Naive thymus-derived CD8-positive, alpha-beta T cell (primary cell): ENCODE results near the gene PARD3. TPM values are rescaled to one million over a fixed set of nuclear protein-coding genes. Genes with fewer than 3 reads are reported as not detected.

Experiments used
- ATAC-seq, 2 donors: fragments of 150-1000 bp; cut with Tn5 transposase in 1 of 2; sonication (Bioruptor Pico), chemical (Tn5 transposase) in 1 of 2; 1 replicate in 1 of 2; 2 replicates in 1 of 2; pipeline ENCODE4 v1.10.0; 2021; ENCODE audit warnings: mild to moderate bottlenecking in 2 of 2, moderate library complexity in 2 of 2
- POLR2A ChIA-PET: fragments of 350-600 bp; sonication (Branson Sonifier 250); formaldehyde crosslinking; loops from one replicate; lab custom pipeline; 2021; ENCODE audit warnings: antibody characterized with exemption; lab: Charles Lee
- DNase-seq, 10 donors: peaks; one replicate each; pipeline versions ENCODE4 v3.0.0 to v3.0.0-alpha.2; 2020 to 2022
- H3K27ac Mint-ChIP-seq, 10 donors: one replicate each; pipeline ENCODE4 v1.8.0; 2020 to 2022; ENCODE audit warnings: mild to moderate bottlenecking in 10 of 10, mixed read lengths in 10 of 10, moderate library complexity in 4 of 10, inconsistent platforms in 1 of 10
- H3K27me3 Mint-ChIP-seq, 5 donors: one replicate each; pipeline ENCODE4 v1.8.0; 2021 to 2022; ENCODE audit warnings: mixed read lengths in 5 of 5
- H3K36me3 Mint-ChIP-seq, 3 donors: one replicate each; pipeline ENCODE4 v1.8.0; 2020 to 2022; ENCODE audit warnings: mixed read lengths in 3 of 3, mild to moderate bottlenecking in 2 of 3, inconsistent platforms in 1 of 3
- H3K4me1 Mint-ChIP-seq, 4 donors: one replicate each; pipeline ENCODE4 v1.8.0; 2021 to 2022; ENCODE audit warnings: mixed read lengths in 4 of 4
- H3K4me3 Mint-ChIP-seq, 10 donors: one replicate each; pipeline ENCODE4 v1.8.0; 2020 to 2022; ENCODE audit warnings: mild to moderate bottlenecking in 10 of 10, mixed read lengths in 10 of 10, moderate library complexity in 6 of 10, inconsistent platforms in 1 of 10
- H3K9me3 Mint-ChIP-seq, 9 donors: one replicate each; pipeline ENCODE4 v1.8.0; 2020 to 2022; ENCODE audit warnings: mixed read lengths in 9 of 9, mild to moderate bottlenecking in 3 of 9, inconsistent platforms in 1 of 9, moderate library complexity in 1 of 9
- polyA plus RNA-seq, 3 donors: library from polyadenylated mRNA; unstranded; fragments of 300-500 nt; fragmentation: Illumina TruSeq; gene quantifications; one replicate each; pipeline ENCODE4 v1.2.3, GENCODE V29; 2021
- total RNA-seq, 8 experiments: library from RNA in 2 of 8; stranded (reverse) in 2 of 8; gene quantifications; one replicate each; pipeline ENCODE4 v1.2.3 and lab custom pipeline; 2021 to 2026

PARD3 gene
- total and polyA plus RNA-seq, 5 experiments from 2014 or later: 0.10 to 0.51 (median 0.18) TPM

GRCh38 chr10:34147641-34148304 lies 667.3 kb downstream of the PARD3 start:
- Mint-ChIP-seq H3K27me3 (no peaks in the 10 kb centered on the region), H3K9me3 (no peaks in the 10 kb centered on the region), H3K36me3 (no peaks in the 10 kb centered on the region), H3K27ac (no peak overlapping the region), H3K4me1 (no peaks in the 10 kb centered on the region), H3K4me3 (no peak overlapping the region)
- POLR2A ChIA-PET: no interaction called here
- DNase-seq (no peak), ATAC-seq (no peak)

GRCh38 chr10:34145715-34146114 lies 669.4 kb downstream of the PARD3 start:
- POLR2A ChIA-PET: no interaction called here
- DNase-seq (no peak), ATAC-seq (no peak)
- Mint-ChIP-seq H3K4me1 (no peaks in the 10 kb centered on the region), H3K27me3 (no peaks in the 10 kb centered on the region), H3K9me3 (no peaks in the 10 kb centered on the region), H3K36me3 (no peaks in the 10 kb centered on the region), H3K4me3 (no peak overlapping the region), H3K27ac (no peak overlapping the region)

DNA sequence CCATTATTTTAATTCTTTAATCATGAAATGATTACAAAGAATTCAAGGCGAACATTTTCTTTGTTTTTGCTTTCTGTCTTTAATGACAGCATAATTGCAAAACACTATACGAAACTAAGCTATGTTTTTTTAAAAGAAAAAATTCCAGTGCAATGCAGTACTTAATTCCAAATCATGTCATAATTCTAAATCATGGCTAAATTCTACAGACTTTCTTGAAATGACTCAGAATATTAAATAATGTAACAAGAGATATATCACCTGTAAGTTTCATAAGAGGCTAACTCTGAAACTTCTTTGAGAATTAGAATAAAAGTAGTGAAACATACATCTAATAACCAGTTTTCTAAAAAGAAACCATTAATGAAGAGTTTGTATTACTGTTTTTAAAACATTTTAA lies 671.6 kb downstream of the PARD3 start:
- Mint-ChIP-seq H3K36me3 (no peaks in the 10 kb centered on the region), H3K9me3 (no peaks in the 10 kb centered on the region), H3K27me3 (no peaks in the 10 kb centered on the region), H3K27ac (no peak overlapping the region), H3K4me1 (no peaks in the 10 kb centered on the region), H3K4me3 (no peak overlapping the region)
- ATAC-seq (no peak), DNase-seq (no peak)
- POLR2A ChIA-PET: no interaction called here

GRCh38 chr10:34141032-34141680 lies 673.9 kb downstream of the PARD3 start:
- H3K4me3 Mint-ChIP-seq: no peak overlapping the region
- no peaks in the 10 kb centered on the region for H3K9me3 Mint-ChIP-seq
- no peak overlapping the region for H3K27ac Mint-ChIP-seq
- no peak for ATAC-seq
- no peaks in the 10 kb centered on the region for H3K36me3 Mint-ChIP-seq
- H3K27me3 Mint-ChIP-seq: peaks cover 0 to 2% (median 0%) of the 10 kb centered on the region in 5 donors
- no peak for DNase-seq
- no peaks in the 10 kb centered on the region for H3K4me1 Mint-ChIP-seq
- POLR2A ChIA-PET: no interaction called here

GRCh38 chr10:34139559-34139958 lies 675.5 kb downstream of the PARD3 start:
- POLR2A ChIA-PET: no interaction called here
- no peak for DNase-seq
- no peaks in the 10 kb centered on the region for H3K36me3 Mint-ChIP-seq
- H3K4me3 Mint-ChIP-seq: no peak overlapping the region
- ATAC-seq: no peak
- H3K27me3 Mint-ChIP-seq: peaks cover 0 to 2% (median 0%) of the 10 kb centered on the region in 5 donors
- H3K9me3 Mint-ChIP-seq: no peaks in the 10 kb centered on the region
- H3K4me1 Mint-ChIP-seq: peaks cover 0 to 2% (median 0%) of the 10 kb centered on the region in 4 donors
- H3K27ac Mint-ChIP-seq: no peak overlapping the region

- Mint-ChIP-seq H3K27ac (no peak overlapping the region), H3K36me3 (no peaks in the 10 kb centered on the region), H3K4me1 (peaks cover 0 to 2% (median 0%) of the 10 kb centered on the region in 4 donors), H3K4me3 (no peak overlapping the region), H3K9me3 (no peaks in the 10 kb centered on the region), H3K27me3 (peaks cover 0 to 2% (median under 1%) of the 10 kb centered on the region in 5 donors)
- DNase-seq (no peak), ATAC-seq (no peak)
- POLR2A ChIA-PET: no interaction called here
Measured at GRCh38 chr10:34137955-34138354, 677.1 kb downstream of the PARD3 start.

DNA sequence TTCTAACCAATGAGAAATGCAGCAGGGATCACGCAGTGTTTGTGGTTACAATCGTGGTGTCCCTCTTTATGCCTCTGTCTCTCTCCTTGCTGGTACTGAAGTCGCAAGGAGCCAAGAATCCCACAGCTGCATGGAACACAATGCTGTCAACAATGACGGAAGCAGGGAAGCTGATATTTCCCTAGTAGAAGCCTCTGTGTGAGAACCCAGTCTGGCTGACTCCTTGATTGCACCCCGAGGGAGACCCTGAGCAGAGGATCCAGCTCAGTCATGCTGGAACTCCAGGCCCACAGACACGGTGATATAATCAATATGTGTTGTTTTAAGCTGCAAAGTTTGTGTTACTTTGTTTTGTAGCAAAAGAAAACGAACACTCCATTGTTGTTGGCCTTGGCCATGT lies 677.9 kb downstream of the PARD3 start:
- Mint-ChIP-seq H3K36me3 (no peaks in the 10 kb centered on the region), H3K27ac (no peak overlapping the region), H3K4me1 (peaks cover 0 to 2% (median 0%) of the 10 kb centered on the region in 4 donors), H3K27me3 (peaks cover 0 to 4% (median 1%) of the 10 kb centered on the region in 5 donors), H3K4me3 (no peak overlapping the region), H3K9me3 (no peaks in the 10 kb centered on the region)
- ATAC-seq (no peak), DNase-seq (no peak)
- POLR2A ChIA-PET: no interaction called here

GRCh38 chr10:34135515-34135914 lies 679.6 kb downstream of the PARD3 start:
- peaks cover 0 to 4% (median 2%) of the 10 kb centered on the region in 5 donors for H3K27me3 Mint-ChIP-seq
- ATAC-seq (no peak), DNase-seq (no peak)
- H3K4me1 Mint-ChIP-seq: peaks cover 0 to 2% (median 0%) of the 10 kb centered on the region in 4 donors
- H3K36me3 Mint-ChIP-seq: no peaks in the 10 kb centered on the region
- POLR2A ChIA-PET: no interaction called here
- H3K27ac Mint-ChIP-seq: no peak overlapping the region
- no peak overlapping the region for H3K4me3 Mint-ChIP-seq
- peaks cover 0 to 1% (median 0%) of the 10 kb centered on the region in 9 donors for H3K9me3 Mint-ChIP-seq

DNA sequence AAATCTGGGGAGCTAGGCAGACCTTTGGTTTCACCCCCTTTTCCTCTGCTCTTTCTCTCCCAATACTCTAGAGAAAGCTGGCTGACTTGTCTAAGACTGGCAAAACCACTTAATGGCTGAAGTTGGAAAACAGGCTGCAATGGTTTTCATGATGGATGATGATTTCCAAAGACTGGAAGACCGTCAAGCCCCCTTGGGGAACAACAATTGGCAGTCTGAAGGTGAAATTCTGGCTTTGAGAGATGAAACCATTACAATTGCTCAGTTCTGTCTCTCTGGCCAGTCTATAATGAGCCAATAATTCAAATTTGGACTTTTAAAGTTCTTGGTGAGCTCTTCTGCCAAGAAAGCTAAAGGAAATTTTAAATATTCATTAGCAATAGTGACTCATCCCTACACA lies 680.5 kb downstream of the PARD3 start:
- POLR2A ChIA-PET: no interaction called here
- Mint-ChIP-seq H3K4me1 (peaks cover 0 to 2% (median 0%) of the 10 kb centered on the region in 4 donors), H3K9me3 (peaks cover 0 to 10% (median 0%) of the 10 kb centered on the region in 9 donors), H3K27ac (no peak overlapping the region), H3K27me3 (peaks cover 0 to 10% (median 2%) of the 10 kb centered on the region in 5 donors), H3K36me3 (no peaks in the 10 kb centered on the region), H3K4me3 (no peak overlapping the region)
- DNase-seq: no peak
- ATAC-seq: no peak

DNA sequence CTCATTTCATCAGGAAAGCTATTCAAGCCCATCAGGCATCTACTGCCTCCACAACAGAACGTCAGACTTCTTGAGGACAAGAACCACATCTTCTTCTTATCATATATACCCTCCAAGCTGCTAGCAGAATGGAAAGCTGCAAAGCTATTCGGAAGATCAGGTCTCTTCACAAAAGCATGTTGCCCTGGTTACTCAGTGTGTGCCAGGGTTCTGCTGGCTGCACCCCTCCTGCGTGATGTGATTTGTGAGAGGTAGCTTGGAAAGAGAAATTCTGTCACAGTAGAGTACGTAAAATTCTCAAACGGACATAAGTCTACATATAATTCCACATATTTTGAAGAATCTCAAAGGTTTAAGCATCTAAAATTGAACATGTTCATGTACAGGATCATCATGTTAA lies 681.7 kb downstream of the PARD3 start:
- no peak for ATAC-seq
- Mint-ChIP-seq H3K36me3 (no peaks in the 10 kb centered on the region), H3K27me3 (peaks cover 0 to 10% (median 2%) of the 10 kb centered on the region in 5 donors), H3K4me3 (no peak overlapping the region), H3K9me3 (peaks cover 0 to 12% (median 0%) of the 10 kb centered on the region in 9 donors), H3K4me1 (peaks cover 0 to 2% (median 0%) of the 10 kb centered on the region in 4 donors), H3K27ac (no peak overlapping the region)
- POLR2A ChIA-PET: no interaction called here
- no peak for DNase-seq

DNA sequence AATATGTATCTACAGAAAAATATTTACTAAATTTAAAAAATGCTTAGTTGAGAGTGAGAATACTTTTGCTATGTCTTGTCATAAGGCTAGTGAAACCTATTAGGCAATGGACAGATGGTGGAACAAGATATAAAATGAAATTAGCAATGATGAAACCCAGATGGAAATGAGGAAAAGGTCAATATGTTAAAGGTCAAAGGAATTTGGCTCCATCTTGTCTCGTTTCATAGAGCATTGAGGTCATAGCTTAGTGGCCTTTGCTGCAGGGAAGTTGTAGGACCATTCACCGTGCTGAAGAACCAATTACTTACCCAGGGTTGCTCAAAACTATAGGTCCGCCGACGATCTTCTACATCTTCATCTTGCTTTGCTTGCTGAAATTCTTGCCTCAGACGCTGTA lies 683.9 kb downstream of the PARD3 start:
- Mint-ChIP-seq H3K27ac (no peak overlapping the region), H3K9me3 (peaks cover 0 to 12% (median 0%) of the 10 kb centered on the region in 9 donors), H3K4me3 (no peak overlapping the region), H3K36me3 (no peaks in the 10 kb centered on the region), H3K4me1 (peaks cover 0 to 2% (median 0%) of the 10 kb centered on the region in 4 donors), H3K27me3 (peaks cover 0 to 10% (median 0%) of the 10 kb centered on the region in 5 donors)
- POLR2A ChIA-PET: no interaction called here
- ATAC-seq (no peak), DNase-seq (no peak)

DNA sequence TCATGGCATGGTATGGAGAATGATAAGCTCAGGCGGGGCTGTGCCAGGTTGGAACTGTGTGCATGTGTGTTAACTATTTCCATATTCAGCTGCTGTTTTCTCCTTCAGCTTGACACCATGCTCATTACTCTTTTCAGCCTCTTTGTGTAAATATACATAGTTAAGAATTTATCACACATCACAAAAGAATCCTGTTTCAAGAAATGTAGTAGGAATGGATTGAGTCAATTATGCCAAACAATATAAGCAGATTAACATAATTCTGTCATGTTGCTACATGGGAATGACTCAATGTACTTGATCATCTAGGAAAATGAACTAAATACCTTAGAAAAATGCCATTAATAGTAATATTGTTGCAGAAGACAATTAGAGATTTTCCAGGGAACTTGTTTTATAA lies 687.4 kb downstream of the PARD3 start:
- POLR2A ChIA-PET: no interaction called here
- Mint-ChIP-seq H3K27ac (no peak overlapping the region), H3K4me3 (no peak overlapping the region), H3K4me1 (peaks cover 1 to 5% (median 3%) of the 10 kb centered on the region in 4 donors), H3K27me3 (peaks cover 0 to 10% (median 0%) of the 10 kb centered on the region in 5 donors), H3K9me3 (peaks cover 0 to 12% (median 0%) of the 10 kb centered on the region in 9 donors), H3K36me3 (no peaks in the 10 kb centered on the region)
- DNase-seq (no peak), ATAC-seq (no peak)

DNA sequence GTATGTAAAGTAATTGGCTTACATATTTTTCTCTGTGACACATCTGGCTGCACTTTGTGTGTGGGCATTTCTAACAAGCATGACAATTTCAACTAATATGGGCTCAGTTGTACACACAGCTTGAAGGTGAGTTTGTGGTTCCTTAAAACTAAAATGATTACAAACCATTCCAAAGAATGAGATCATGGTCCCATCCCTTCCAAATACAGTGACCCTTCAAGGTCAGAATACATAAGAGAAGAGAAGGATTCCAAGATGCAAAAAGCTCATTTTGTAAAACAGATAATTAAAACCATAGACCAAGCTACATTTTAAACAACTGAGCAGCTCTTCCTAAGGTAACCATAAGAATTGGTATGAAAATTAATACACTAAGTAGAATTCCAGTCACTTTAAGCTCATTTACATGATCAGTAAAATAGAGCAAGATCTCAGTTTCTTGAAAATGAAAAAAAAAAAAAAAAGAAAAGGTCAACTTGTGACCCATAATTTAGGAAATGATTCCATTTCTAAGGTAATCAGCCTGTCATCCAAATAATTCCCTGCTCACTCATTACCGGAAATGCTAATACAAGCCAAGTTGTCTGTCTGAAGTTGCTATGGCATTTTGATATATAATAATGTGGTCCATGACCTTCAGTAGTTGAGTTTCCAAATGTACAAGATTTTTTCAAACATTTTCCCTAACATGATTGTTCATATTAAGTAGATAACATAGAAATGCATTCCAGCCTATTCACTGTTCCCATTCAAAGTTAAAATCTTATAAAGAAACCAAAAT lies 688.5 kb downstream of the PARD3 start:
- DNase-seq (no peak), ATAC-seq (no peak)
- Mint-ChIP-seq H3K4me1 (peaks cover 5 to 16% (median 15%) of the 10 kb centered on the region in 4 donors), H3K4me3 (no peak overlapping the region), H3K36me3 (no peaks in the 10 kb centered on the region), H3K27me3 (peaks cover 0 to 10% (median 0%) of the 10 kb centered on the region in 5 donors), H3K27ac (no peak overlapping the region), H3K9me3 (peaks cover 0 to 12% (median 0%) of the 10 kb centered on the region in 9 donors)
- POLR2A ChIA-PET: no interaction called here
